Spleen (tissue), 11 donors: Measurements from ENCODE around the gene MTERF4. TPM values are rescaled to one million over a fixed set of nuclear protein-coding genes. Genes with fewer than 3 reads are reported as not detected.

ENCODE experiments used
- DNase-seq: peaks from one replicate; pipeline ENCODE4 v3.0.0-alpha.2; 2020
- H3K27ac ChIP-seq, 8 donors: fragments of 200-600 bp; sonication (generic) in 7 of 8; 1 replicate in 4 of 8; 2 replicates in 4 of 8; pipeline versions ENCODE4 v1.5.0 to v1.8.0; 2016 to 2021; ENCODE audit warnings: inconsistent platforms in 4 of 8, mild to moderate bottlenecking in 4 of 8, moderate library complexity in 1 of 8
- H3K27me3 ChIP-seq, 7 donors: fragments of 200-600 bp; sonication (generic) in 6 of 7; replicated peaks in 1 of 7; 1 replicate in 4 of 7; 2 replicates in 3 of 7; pipeline versions ENCODE4 v1.5.0 to v1.8.0; 2016 to 2021; ENCODE audit warnings: inconsistent platforms in 3 of 7, mild to moderate bottlenecking in 1 of 7
- H3K36me3 ChIP-seq, 6 donors: fragments of 200-600 bp; sonication (generic) in 5 of 6; 1 replicate in 4 of 6; 2 replicates in 2 of 6; pipeline versions ENCODE4 v1.5.0 to v1.8.0; 2016 to 2021; ENCODE audit warnings: inconsistent platforms in 2 of 6
- H3K4me1 ChIP-seq, 6 donors: fragments of 200-600 bp; sonication (generic) in 5 of 6; 1 replicate in 3 of 6; 2 replicates in 3 of 6; pipeline versions ENCODE4 v1.5.0 to v1.8.0; 2016 to 2021; ENCODE audit warnings: inconsistent platforms in 3 of 6
- H3K4me3 ChIP-seq, 8 donors: fragments of 200-600 bp; sonication (generic) in 7 of 8; 1 replicate in 4 of 8; 2 replicates in 4 of 8; pipeline versions ENCODE4 v1.5.0 to v1.8.0; 2016 to 2021; ENCODE audit warnings: inconsistent platforms in 4 of 8, mild to moderate bottlenecking in 4 of 8, moderate library complexity in 2 of 8
- H3K9me3 ChIP-seq, 8 donors: fragments of 200-600 bp; sonication (generic) in 7 of 8; 1 replicate in 4 of 8; 2 replicates in 4 of 8; pipeline versions ENCODE4 v1.5.0 to v1.8.0; 2016 to 2021; ENCODE audit warnings: inconsistent platforms in 4 of 8
- CTCF ChIP-seq, 11 experiments: fragments of 200-600 bp in 7 of 11; fragments of 450-650 bp in 4 of 11; sonication (generic) in 4 of 11; IDR thresholded peaks in 8 of 11; conservative IDR thresholded peaks in 3 of 11; 1 replicate in 7 of 11; 2 replicates in 4 of 11; pipeline versions ENCODE4 v1.4.0 to v1.8.0; 2016 to 2021; ENCODE audit warnings: antibody characterized with exemption in 11 of 11, inconsistent platforms in 4 of 11, mild to moderate bottlenecking in 1 of 11
- POLR2A ChIP-seq, 3 donors: fragments of 450-650 bp; IDR thresholded peaks; one replicate each; pipeline ENCODE4 v1.5.1; 2017; ENCODE audit warnings: antibody characterized with exemption in 3 of 3, mild to moderate bottlenecking in 1 of 3
- POLR2AphosphoS5 ChIP-seq, 3 donors: sonication (generic); formaldehyde crosslinking; IDR thresholded peaks; one replicate each; pipeline ENCODE4 v1.5.1; 2017; ENCODE audit warnings: antibody characterized with exemption in 3 of 3
- WGBS, 5 donors: extraction: QIAGEN DNeasy Blood & Tissue Kit in 3 of 5; methylation state at CpG; one replicate each; pipeline versions ENCODE4 v1.1.5 to v1.1.7; 2013 to 2018; 5-methylcytosine and 5-hydroxymethylcytosine counted together
- intact Hi-C: fragments of 100-400 bp; cut with DNase I; formaldehyde crosslinking; loops from one replicate; pipeline ENCODE4 v1.15.0; 2023; ENCODE audit warnings: low total_unique reads
- polyA plus RNA-seq, 3 donors: library from polyadenylated mRNA; stranded (reverse); fragments of 200-250 nt; gene quantifications; one replicate each; pipeline ENCODE4 v1.2.1, GENCODE V29; 2013
- small RNA-seq, 4 donors: library from RNA; depleted of rRNA; stranded (forward); fragments of <200 nt; gene quantifications; one replicate each; pipeline ENCODE3, GENCODE V24; 2016
- total RNA-seq, 7 donors: library from RNA; depleted of rRNA in 3 of 7; stranded (reverse); fragments of >200 nt in 3 of 7; fragmentation: NEBNext Ultra II Directional in 4 of 7; extraction: Animal tissue kit (Norgen Biotek cat#: 25700) in 4 of 7; gene quantifications; one replicate each; pipeline versions ENCODE4 v1.1.0 to v1.2.1, GENCODE V29; 2016 to 2021
- donor health status: healthy with polysubstance abuse.
- donor health status: DM: no; HTN: no; CAD: no; lungs with moderate emphysema.
- donor health status: DM: no; HTN: no; CAD: no.
- donor health status: Bipolar disorder and iron deficiency.
- donor health status: healthy.
- donor health status: DM: no; HTN: no; CAD: no.
- donor health status: DM: yes; HTN: yes; CAD: no.

Gene MTERF4
- total and polyA plus RNA-seq, 10 donors, result 28.4 to 74.0 (median 47.2) TPM

- Histone ChIP-seq H3K4me1 (peaks cover 0 to 10% (median 0%) of the 10 kb centered on the region in 6 donors), H3K4me3 (no peak overlapping the region), H3K9me3 (peaks cover 0 to 10% (median 0%) of the 10 kb centered on the region in 8 donors), H3K27ac (no peak overlapping the region), H3K36me3 (peaks cover 0 to 59% (median 35%) of the 10 kb centered on the region in 6 donors), H3K27me3 (no peaks in the 10 kb centered on the region)
- TF ChIP-seq POLR2AphosphoS5 (IDR thresholded peaks at IDR 0.05) (no peak), CTCF (IDR thresholded peaks at IDR 0.05 in 8 of 11, conservative IDR thresholded peaks at IDR 0.05 in 3 of 11) (no peak), POLR2A (IDR thresholded peaks at IDR 0.05) (no peak)
- WGBS, 5 donors, result 80 to 89% (median 85%) methylated on average over 6 of the region's 6 CpGs
- intact Hi-C loops, result no loop called here
- DNase-seq, result no peak
Observed at GRCh38 chr2:241047253-241048010, 54.7 kb downstream of the MTERF4 start.

Small RNAs within 50 kb of the gene (small RNA-seq; reads per million reads assigned to genes)
- gene AC005237.2, result 0 reads per million in 4 donors

Other genes with a start within 250 kb of the MTERF4 start
- gene AGXT, start 233.5 kb downstream of the MTERF4 start, total RNA-seq, result 1 to 10 TPM in 5 of 7 donors, under 1 TPM in 1, not detected in 1; 0.70 to 4.5 (median 3.8) TPM
- gene AGXT, start 233.5 kb downstream of the MTERF4 start, polyA plus RNA-seq, result 1 to 10 TPM in 2 of 3 donors, under 1 TPM in 1; 0.61 to 1.5 (median 1.2) TPM
- under 1 TPM in 2 of 7 donors, not detected in 5; 0.33 to 0.70 TPM for gene MAB21L4, start 206.1 kb downstream of the MTERF4 start, total RNA-seq
- gene MAB21L4, start 206.1 kb downstream of the MTERF4 start, polyA plus RNA-seq, result under 1 TPM in 2 of 3 donors, not detected in 1; 0.04 to 0.13 TPM
- 1 to 10 TPM in 4 of 7 donors, under 1 TPM in 3; 0.29 to 3.6 (median 1.1) TPM for gene CROCC2, start 196.0 kb downstream of the MTERF4 start, total RNA-seq
- gene CROCC2, start 196.0 kb downstream of the MTERF4 start, polyA plus RNA-seq, result under 1 TPM; 0.04 to 0.74 (median 0.17) TPM
- gene SNED1, start 103.7 kb downstream of the MTERF4 start, total RNA-seq, result 10 to 100 TPM; 41.2 to 85.3 (median 66.2) TPM
- 1 to 10 TPM; 2.6 to 9.5 (median 4.6) TPM for gene SNED1, start 103.7 kb downstream of the MTERF4 start, polyA plus RNA-seq
- gene PASK, start 47.2 kb upstream of the MTERF4 start, total RNA-seq, result 10 to 100 TPM; 10.4 to 35.6 (median 20.8) TPM
- 10 to 100 TPM in 2 of 3 donors, 1 to 10 TPM in 1; 8.0 to 11.8 (median 10.6) TPM for gene PASK, start 47.2 kb upstream of the MTERF4 start, polyA plus RNA-seq
- gene PPP1R7, start 48.2 kb upstream of the MTERF4 start, total RNA-seq, result 10 to 100 TPM; 36.1 to 89.3 (median 49.8) TPM
- gene PPP1R7, start 48.2 kb upstream of the MTERF4 start, polyA plus RNA-seq, result 10 to 100 TPM; 37.3 to 56.5 (median 47.9) TPM
- 1 to 10 TPM; 1.5 to 3.5 (median 3.0) TPM for gene ANO7, start 86.4 kb upstream of the MTERF4 start, total RNA-seq
- gene ANO7, start 86.4 kb upstream of the MTERF4 start, polyA plus RNA-seq, result 1 to 10 TPM in 1 of 3 donors, under 1 TPM in 2; 0.46 to 1.3 (median 0.56) TPM
- 100 to 1,000 TPM; 207 to 333 (median 268) TPM for gene HDLBP, start 213.4 kb upstream of the MTERF4 start, total RNA-seq
- gene HDLBP, start 213.4 kb upstream of the MTERF4 start, polyA plus RNA-seq, result 10 to 100 TPM; 46.1 to 63.3 (median 51.4) TPM
- 100 to 1,000 TPM; 236 to 350 (median 327) TPM for gene SEPTIN2, start 213.6 kb upstream of the MTERF4 start, total RNA-seq
- gene SEPTIN2, start 213.6 kb upstream of the MTERF4 start, polyA plus RNA-seq, result 100 to 1,000 TPM in 2 of 3 donors, 10 to 100 TPM in 1; 90.3 to 164 (median 102) TPM